PC-9 (cell line): Measurements from ENCODE around the gene MAGIX. TPM values are rescaled to one million over a fixed set of nuclear protein-coding genes. Genes with fewer than 3 reads are reported as not detected.
"Not testable (repeated sequence)": the region's sequence is repeated elsewhere in the genome, so short reads cannot be mapped to it uniquely, and the experiment has no call there.

Experiments used
- BruUV-seq: library from RNA; stranded (reverse); fragments of 400-500 nt; replicated peaks from 2 replicates; lab custom pipeline; 2021; lab: Mats Ljungman, UMichigan
- CTCF ChIA-PET: fragments of 300-600 bp; sonication (Branson Sonifier 250); formaldehyde crosslinking; loops from one replicate; lab custom pipeline; 2022; ENCODE audit warnings: antibody characterized with exemption; lab: Charles Lee
- POLR2A ChIA-PET: fragments of 300-600 bp; sonication (Branson Sonifier 250); formaldehyde crosslinking; loops from one replicate; lab custom pipeline; 2022; ENCODE audit warnings: antibody characterized with exemption; ENCODE audit not compliant: unreplicated experiment; lab: Charles Lee
- DNase-seq, 2 experiments: peaks; one replicate each; pipeline versions ENCODE4 v3.0.0 to v3.0.0-alpha.2; 2015 to 2022; ENCODE audit warnings: mixed read lengths in 1 of 2
- H2AFZ ChIP-seq: fragments of 200-600 bp; sonication (generic); 2 replicates; pipeline ENCODE4 v1.8.1; 2017; ENCODE audit warnings: antibody characterized with exemption
- H3F3A ChIP-seq: fragments of 200-600 bp; sonication (generic); 2 replicates; pipeline ENCODE4 v1.8.1; 2017; ENCODE audit warnings: antibody characterized with exemption, mild to moderate bottlenecking, low read depth; ENCODE audit not compliant: insufficient read depth
- H3K27ac ChIP-seq: fragments of 200-600 bp; sonication (generic); 2 replicates; pipeline ENCODE4 v1.6.1; 2016; ENCODE audit warnings: mixed run types
- H3K27me3 ChIP-seq: fragments of 200-600 bp; sonication (generic); 2 replicates; pipeline ENCODE4 v1.6.1; 2016; ENCODE audit warnings: low read depth, mixed run types; ENCODE audit not compliant: insufficient read depth
- H3K36me3 ChIP-seq: fragments of 200-600 bp; sonication (generic); 2 replicates; pipeline ENCODE4 v1.6.1; 2016; ENCODE audit warnings: low read depth, mixed run types
- H3K4me1 ChIP-seq: fragments of 200-600 bp; sonication (generic); replicated peaks from 2 replicates; pipeline ENCODE4 v1.6.1; 2016; ENCODE audit warnings: mixed run types; ENCODE audit not compliant: insufficient read depth
- H3K4me2 ChIP-seq: fragments of 200-600 bp; sonication (generic); 2 replicates; pipeline ENCODE4 v1.6.1; 2017; ENCODE audit warnings: mixed run types
- H3K4me3 ChIP-seq: fragments of 200-600 bp; sonication (generic); 2 replicates; pipeline ENCODE4 v1.6.1; 2016; ENCODE audit warnings: mixed run types
- H3K79me2 ChIP-seq: fragments of 200-600 bp; sonication (generic); 2 replicates; pipeline ENCODE4 v1.6.1; 2017; ENCODE audit warnings: low read depth, mixed run types
- H3K9me2 ChIP-seq: fragments of 200-600 bp; sonication (generic); 2 replicates; pipeline ENCODE4 v1.8.1; 2017; ENCODE audit warnings: mild to moderate bottlenecking; ENCODE audit not compliant: insufficient read depth
- H3K9me3 ChIP-seq: fragments of 200-600 bp; sonication (generic); 2 replicates; pipeline ENCODE4 v1.8.1; 2016; ENCODE audit warnings: low read depth; ENCODE audit not compliant: insufficient read depth
- H4K20me1 ChIP-seq: fragments of 200-600 bp; sonication (generic); 2 replicates; pipeline ENCODE4 v1.8.1; 2017; ENCODE audit not compliant: insufficient read depth
- EZH2 ChIP-seq: fragments of 200-600 bp; sonication (generic); IDR thresholded peaks from 2 replicates; pipeline ENCODE4 v1.8.0; 2017; ENCODE audit warnings: antibody characterized with exemption, low read depth
- intact Hi-C: fragments of 100-400 bp; cut with micrococcal nuclease; formaldehyde crosslinking; loops from one replicate; pipeline ENCODE4 v1.10.0; 2022; ENCODE audit not compliant: unreplicated experiment
- total RNA-seq: library from RNA; stranded (reverse); gene quantifications from 2 replicates; pipeline ENCODE4 v1.2.3, GENCODE V29; 2021
- TF ChIP-seq, protein P1 (sequence below): fragments of 200-600 bp; sonication (generic); conservative IDR thresholded peaks from 2 replicates; pipeline ENCODE4 v1.6.1; 2017; ENCODE audit warnings: mixed run types, antibody characterized with exemption, mild to moderate bottlenecking, moderate library complexity

The MAGIX gene
- total RNA-seq, 1 experiment from 2014 or later, result 1.8 TPM

DNA sequence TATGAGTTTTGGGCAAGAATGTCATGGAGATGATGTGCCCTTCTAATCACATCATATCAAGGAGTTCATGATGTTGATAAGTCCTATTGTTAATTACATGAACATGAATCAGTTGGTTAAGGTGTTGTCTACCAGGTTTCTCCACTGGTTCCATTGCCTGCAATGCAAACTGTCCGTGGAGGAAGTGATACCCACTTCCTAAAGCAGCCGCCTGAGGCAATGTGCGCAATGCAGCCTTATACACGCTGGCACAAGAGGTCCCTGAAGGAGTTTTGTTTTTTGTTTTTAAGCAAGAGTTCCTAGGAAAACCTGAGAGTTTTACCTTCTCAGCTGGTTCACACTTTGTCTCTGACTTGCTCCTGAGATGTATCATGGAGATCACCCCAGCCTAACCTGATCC lies 33.1 kb upstream of the MAGIX start:
- H3K9me2 ChIP-seq, result no peaks in the 10 kb centered on the region
- DNase-seq, result no peak
- no peak overlapping the region for H3K27ac ChIP-seq
- H4K20me1 ChIP-seq, result no peaks in the 10 kb centered on the region
- H3K4me2 ChIP-seq, result no peak overlapping the region
- no peaks in the 10 kb centered on the region for H3F3A ChIP-seq
- TF ChIP-seq, protein P1, sequence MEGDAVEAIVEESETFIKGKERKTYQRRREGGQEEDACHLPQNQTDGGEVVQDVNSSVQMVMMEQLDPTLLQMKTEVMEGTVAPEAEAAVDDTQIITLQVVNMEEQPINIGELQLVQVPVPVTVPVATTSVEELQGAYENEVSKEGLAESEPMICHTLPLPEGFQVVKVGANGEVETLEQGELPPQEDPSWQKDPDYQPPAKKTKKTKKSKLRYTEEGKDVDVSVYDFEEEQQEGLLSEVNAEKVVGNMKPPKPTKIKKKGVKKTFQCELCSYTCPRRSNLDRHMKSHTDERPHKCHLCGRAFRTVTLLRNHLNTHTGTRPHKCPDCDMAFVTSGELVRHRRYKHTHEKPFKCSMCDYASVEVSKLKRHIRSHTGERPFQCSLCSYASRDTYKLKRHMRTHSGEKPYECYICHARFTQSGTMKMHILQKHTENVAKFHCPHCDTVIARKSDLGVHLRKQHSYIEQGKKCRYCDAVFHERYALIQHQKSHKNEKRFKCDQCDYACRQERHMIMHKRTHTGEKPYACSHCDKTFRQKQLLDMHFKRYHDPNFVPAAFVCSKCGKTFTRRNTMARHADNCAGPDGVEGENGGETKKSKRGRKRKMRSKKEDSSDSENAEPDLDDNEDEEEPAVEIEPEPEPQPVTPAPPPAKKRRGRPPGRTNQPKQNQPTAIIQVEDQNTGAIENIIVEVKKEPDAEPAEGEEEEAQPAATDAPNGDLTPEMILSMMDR, result no peak
- no peak for TF ChIP-seq EZH2
- no peaks in the 10 kb centered on the region for H3K27me3 ChIP-seq
- H2AFZ ChIP-seq, result no peak overlapping the region
- CTCF ChIA-PET, result no interaction called here
- no peaks in the 10 kb centered on the region for H3K36me3 ChIP-seq
- H3K4me3 ChIP-seq, result no peak overlapping the region
- intact Hi-C loops, result no loop called here
- BruUV-seq, result no TSS peak
- POLR2A ChIA-PET, result no interaction called here
- no peaks in the 10 kb centered on the region for H3K79me2 ChIP-seq
- H3K9me3 ChIP-seq, result no peaks in the 10 kb centered on the region
- H3K4me1 ChIP-seq, result no peaks in the 10 kb centered on the region

GRCh38 chrX:49132275-49132674 lies 30.3 kb upstream of the MAGIX start:
- H3K9me2 ChIP-seq, H3K4me3 ChIP-seq, CTCF ChIA-PET, H3K27me3 ChIP-seq, H3K4me2 ChIP-seq, H3F3A ChIP-seq, DNase-seq, H3K79me2 ChIP-seq, H4K20me1 ChIP-seq, H3K9me3 ChIP-seq, H2AFZ ChIP-seq, H3K36me3 ChIP-seq, POLR2A ChIA-PET, H3K4me1 ChIP-seq, H3K27ac ChIP-seq, intact Hi-C loops, BruUV-seq: not testable (repeated sequence)

- no peak overlapping the region for H2AFZ ChIP-seq
- no peaks in the 10 kb centered on the region for H3K79me2 ChIP-seq
- H3K4me3 ChIP-seq, result no peak overlapping the region
- no peaks in the 10 kb centered on the region for H3K9me3 ChIP-seq
- BruUV-seq, result no TSS peak
- no peaks in the 10 kb centered on the region for H3K27me3 ChIP-seq
- H3K27ac ChIP-seq, result no peak overlapping the region
- no peaks in the 10 kb centered on the region for H3K4me1 ChIP-seq
- intact Hi-C loops, result no loop called here
- H3F3A ChIP-seq, result no peaks in the 10 kb centered on the region
- H3K9me2 ChIP-seq, result no peaks in the 10 kb centered on the region
- no peak for DNase-seq
- ChIA-PET CTCF (no interaction called here), POLR2A (no interaction called here)
- no peaks in the 10 kb centered on the region for H4K20me1 ChIP-seq
- no peak overlapping the region for H3K4me2 ChIP-seq
- H3K36me3 ChIP-seq, result no peaks in the 10 kb centered on the region
- no peak for TF ChIP-seq EZH2
- TF ChIP-seq, protein P1, result no peak
These were observed 28.8 kb upstream of the MAGIX start for GRCh38 chrX:49133759-49134158.

DNA sequence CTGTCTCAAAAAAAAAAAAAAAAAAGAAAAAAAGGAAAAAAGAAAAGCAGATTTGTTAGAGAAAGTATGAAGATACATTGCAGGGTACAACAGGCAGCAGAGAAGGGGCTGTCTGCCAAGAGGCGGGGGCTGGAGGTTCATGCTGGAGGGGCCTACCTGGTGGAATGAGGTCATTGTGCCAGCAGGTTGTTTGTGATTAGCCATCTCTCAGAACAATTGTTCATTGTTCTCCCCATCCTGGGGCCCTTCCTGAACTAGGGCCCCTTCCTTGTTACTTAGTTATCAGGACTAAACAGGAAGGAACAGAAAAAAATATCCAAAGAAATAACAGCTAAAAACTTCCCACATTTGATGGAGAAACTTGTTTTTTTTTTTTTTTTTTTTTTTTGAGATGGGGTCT lies 25.1 kb upstream of the MAGIX start:
- Histone ChIP-seq H3K4me3 (no peak overlapping the region), H2AFZ (no peak overlapping the region), H3K4me1 (no peaks in the 10 kb centered on the region), H3K4me2 (no peak overlapping the region), H3K27ac (no peak overlapping the region), H3K79me2 (no peaks in the 10 kb centered on the region), H3K9me3 (no peaks in the 10 kb centered on the region), H3K27me3 (no peaks in the 10 kb centered on the region), H3K9me2 (no peaks in the 10 kb centered on the region), H3K36me3 (no peaks in the 10 kb centered on the region), H4K20me1 (no peaks in the 10 kb centered on the region), H3F3A (no peaks in the 10 kb centered on the region)
- TF ChIP-seq, protein P1, result no peak
- TF ChIP-seq EZH2, result no peak
- DNase-seq, result no peak
- ChIA-PET POLR2A (no interaction called here), CTCF (no interaction called here)
- intact Hi-C loops, result no loop called here
- BruUV-seq, result no TSS peak
